Natural killer cell (primary cell): ENCODE measurements around the gene GPR34. TPM values are rescaled to one million over a fixed set of nuclear protein-coding genes. Genes with fewer than 3 reads are reported as not detected.
"Not testable (repeated sequence)": the region's sequence is repeated elsewhere in the genome, so short reads cannot be mapped to it uniquely, and the experiment has no call there.

Experiments used
- ATAC-seq, 3 donors: fragments of 150-1000 bp in 2 of 3; fragments of 200-7000 bp in 1 of 3; cut with Tn5 transposase; 1 replicate in 1 of 3; 2 replicates in 2 of 3; pipeline ENCODE4 v1.10.0; 2021; ENCODE audit warnings: mild to moderate bottlenecking in 2 of 3, moderate library complexity in 2 of 3
- DNase-seq, 2 donors: peaks; one replicate each; pipeline versions ENCODE4 v3.0.0 to v3.0.0-alpha.2; 2013 to 2021; ENCODE audit warnings: mixed read lengths in 1 of 2
- H3K27ac ChIP-seq: one replicate; pipeline ENCODE4 v1.5.1; 2013; ENCODE audit warnings: mild to moderate bottlenecking, low read length
- H3K27me3 ChIP-seq: one replicate; pipeline ENCODE4 v1.6.1; 2013; ENCODE audit warnings: low read length; ENCODE audit not compliant: control insufficient read depth, insufficient read depth
- H3K36me3 ChIP-seq: one replicate; pipeline ENCODE4 v1.6.1; 2013; ENCODE audit warnings: low read length; ENCODE audit not compliant: control insufficient read depth, insufficient read depth
- H3K4me1 ChIP-seq: one replicate; pipeline ENCODE4 v1.6.1; 2013; ENCODE audit warnings: low read length; ENCODE audit not compliant: control insufficient read depth, insufficient read depth
- H3K4me3 ChIP-seq: one replicate; pipeline ENCODE4 v1.5.1; 2013; ENCODE audit warnings: low read length
- H3K9me3 ChIP-seq: one replicate; pipeline ENCODE4 v1.6.1; 2013; ENCODE audit warnings: low read length; ENCODE audit not compliant: control insufficient read depth, insufficient read depth
- H3K27ac Mint-ChIP-seq, 2 donors: one replicate each; pipeline ENCODE4 v1.8.0; 2022; ENCODE audit warnings: mild to moderate bottlenecking in 2 of 2, mixed read lengths in 2 of 2, moderate library complexity in 1 of 2
- H3K27me3 Mint-ChIP-seq, 2 donors: one replicate each; pipeline ENCODE4 v1.8.0; 2022; ENCODE audit warnings: low read depth in 2 of 2, mixed read lengths in 2 of 2
- H3K36me3 Mint-ChIP-seq: one replicate; pipeline ENCODE4 v1.8.0; 2022; ENCODE audit warnings: mixed read lengths
- H3K4me1 Mint-ChIP-seq, 2 donors: one replicate each; pipeline ENCODE4 v1.8.0; 2022; ENCODE audit warnings: mixed read lengths in 2 of 2
- H3K4me3 Mint-ChIP-seq: one replicate; pipeline ENCODE4 v1.8.0; 2022; ENCODE audit warnings: mild to moderate bottlenecking, moderate library complexity, mixed read lengths
- H3K9me3 Mint-ChIP-seq, 2 donors: one replicate each; pipeline ENCODE4 v1.8.0; 2022; ENCODE audit warnings: mixed read lengths in 2 of 2
- CTCF ChIP-seq: fragments of 200-600 bp; IDR thresholded peaks from one replicate; pipeline ENCODE4 v1.8.0; 2022; ENCODE audit warnings: antibody characterized with exemption
- WGBS: methylation state at CpG from one replicate; pipeline ENCODE4 v1.1.7; 2013; ENCODE audit warnings: missing lambda C conversion rate; ENCODE audit not compliant: insufficient coverage; 5-methylcytosine and 5-hydroxymethylcytosine counted together
- intact Hi-C: fragments of 100-400 bp; cut with micrococcal nuclease; formaldehyde crosslinking; loops from one replicate; pipeline ENCODE4 v1.14.2; 2022
- total RNA-seq, 4 donors: library from RNA; stranded (reverse); fragments of 120-200 nt in 1 of 4; gene quantifications; one replicate each; pipeline versions ENCODE4 v1.2.3 to v1.2.4, GENCODE V29; 2013 to 2022

Gene GPR34
- total RNA-seq: 1 to 10 TPM in 1 of 3 donors, under 1 TPM in 2; 0.61 to 6.0 (median 0.68) TPM
- total RNA-seq (2013): 5.0 TPM

DNA sequence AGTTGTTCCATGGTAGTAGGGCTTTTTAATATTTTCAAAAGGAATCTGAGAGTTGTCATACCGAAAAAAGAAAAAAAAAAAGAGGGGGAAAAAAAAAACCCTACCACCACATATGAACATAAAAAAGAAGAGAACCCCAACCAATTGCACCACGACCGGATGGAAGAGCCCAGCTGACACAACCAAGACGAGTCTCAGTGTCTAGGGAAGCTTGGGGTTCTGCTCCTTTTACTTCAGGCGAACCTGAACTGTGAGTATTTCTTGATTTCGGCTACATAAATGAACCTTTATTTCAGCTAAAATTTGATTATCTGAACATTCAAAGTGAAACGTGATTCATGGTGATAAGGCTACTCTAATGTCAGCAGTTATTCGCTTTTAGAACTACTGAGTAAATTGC is at the start of gene GPR34:
GPR34 (plus strand) TSS at position 139 of the 400 bp plus-strand sequence. CDS start 6,661 bp downstream, outside the sequence.
- Histone ChIP-seq H3K27ac (no peak within 1 kb of the TSS), H3K27me3 (no peaks in the 10 kb centered on the region), H3K4me1 (peaks cover 14% of the 10 kb centered on the region), H3K36me3 (no peaks in the 10 kb centered on the region), H3K9me3 (no peaks in the 10 kb centered on the region), H3K4me3 (peak within 1 kb of the TSS; percentile 18)
- no peak for TF ChIP-seq CTCF
- peak within 1 kb of the TSS in 1 of 2 donors; percentile 45 for H3K27ac Mint-ChIP-seq
- ATAC-seq: no peak
- peaks cover 24 to 25% of the 10 kb centered on the region in 2 donors for H3K4me1 Mint-ChIP-seq
- 28% methylated on average over 6 of the region's 8 CpGs for WGBS
- peak within 1 kb of the TSS; percentile 51 for H3K4me3 Mint-ChIP-seq
- no peaks in the 10 kb centered on the region for H3K36me3 Mint-ChIP-seq
- no peaks in the 10 kb centered on the region for H3K9me3 Mint-ChIP-seq
- peak in 1 of 2 donors; percentile 41 for DNase-seq
- intact Hi-C loops: no loop called here
- peaks cover 3 to 25% of the 10 kb centered on the region in 2 donors for H3K27me3 Mint-ChIP-seq

- H3K27ac Mint-ChIP-seq, H3K36me3 ChIP-seq, H3K9me3 ChIP-seq, H3K4me1 ChIP-seq, H3K4me3 ChIP-seq, H3K9me3 Mint-ChIP-seq, ATAC-seq, intact Hi-C loops, H3K27me3 ChIP-seq, H3K4me1 Mint-ChIP-seq, H3K4me3 Mint-ChIP-seq, DNase-seq, H3K27ac ChIP-seq: not testable (repeated sequence)
- H3K36me3 Mint-ChIP-seq: peaks cover 20% of the 10 kb centered on the region
- 96% methylated on average over 2 of the region's 2 CpGs for WGBS
- H3K27me3 Mint-ChIP-seq: peaks cover 0 to 10% of the 10 kb centered on the region in 2 donors
Observed at GRCh38 chrX:41646201-41646600, 42.6 kb upstream of the GPR34 start.

DNA sequence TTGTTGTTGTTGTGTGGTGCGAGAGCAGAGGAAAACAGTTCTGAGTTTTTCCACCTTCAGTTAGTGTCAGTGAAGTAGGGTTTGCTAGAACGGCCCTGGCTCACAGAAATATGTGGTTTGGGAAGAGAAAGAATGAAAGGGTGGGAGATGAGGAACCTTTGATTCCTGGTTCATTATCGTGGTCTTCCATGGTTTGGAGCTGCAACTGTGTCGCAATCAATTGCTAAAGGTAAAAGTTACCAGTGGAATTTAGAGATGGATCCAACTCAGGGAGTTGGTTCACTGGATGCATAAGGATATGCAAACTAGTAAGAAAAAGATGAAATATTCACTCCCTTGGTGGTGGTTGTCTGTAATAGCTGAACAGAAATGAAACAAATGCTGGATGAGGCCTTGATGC is 35.6 kb upstream of the GPR34 start:
- no peak overlapping the region for H3K4me3 Mint-ChIP-seq
- intact Hi-C loops: no loop called here
- Histone ChIP-seq H3K36me3 (no peaks in the 10 kb centered on the region), H3K4me3 (no peak overlapping the region), H3K27ac (no peak overlapping the region), H3K4me1 (no peaks in the 10 kb centered on the region), H3K27me3 (no peaks in the 10 kb centered on the region), H3K9me3 (no peaks in the 10 kb centered on the region)
- H3K4me1 Mint-ChIP-seq: peaks cover under 1 to 7% of the 10 kb centered on the region in 2 donors
- peaks cover 8% of the 10 kb centered on the region for H3K36me3 Mint-ChIP-seq
- no peak for TF ChIP-seq CTCF
- DNase-seq: no peak
- H3K27me3 Mint-ChIP-seq: peaks cover 0 to 13% of the 10 kb centered on the region in 2 donors
- WGBS: 98% methylated on average over 4 of the region's 4 CpGs
- no peak for ATAC-seq
- no peak overlapping the region for H3K27ac Mint-ChIP-seq
- peaks cover 3 to 8% of the 10 kb centered on the region in 2 donors for H3K9me3 Mint-ChIP-seq

- H3K4me3 Mint-ChIP-seq: no peak overlapping the region
- WGBS: 91% methylated on average over 3 of the region's 4 CpGs
- Histone ChIP-seq H3K27ac (no peak overlapping the region), H3K9me3 (no peaks in the 10 kb centered on the region), H3K4me3 (no peak overlapping the region), H3K4me1 (no peaks in the 10 kb centered on the region), H3K27me3 (no peaks in the 10 kb centered on the region), H3K36me3 (peaks cover 11% of the 10 kb centered on the region)
- H3K36me3 Mint-ChIP-seq: peaks cover 12% of the 10 kb centered on the region
- H3K4me1 Mint-ChIP-seq: peaks cover 6 to 8% of the 10 kb centered on the region in 2 donors
- ATAC-seq: no peak
- no peak for TF ChIP-seq CTCF
- H3K9me3 Mint-ChIP-seq: no peaks in the 10 kb centered on the region
- DNase-seq: no peak
- H3K27ac Mint-ChIP-seq: no peak overlapping the region
- H3K27me3 Mint-ChIP-seq: peaks cover 0 to 23% of the 10 kb centered on the region in 2 donors
- intact Hi-C loops: no loop called here
Observed at GRCh38 chrX:41655101-41655500, 33.7 kb upstream of the GPR34 start.
